GM12878 (cell line): ENCODE data around the gene CSTF2T. TPM values are rescaled to one million over a fixed set of nuclear protein-coding genes. Genes with fewer than 3 reads are reported as not detected.

Experiments used
- ATAC-seq: fragments of 200-7000 bp; cut with Tn5 transposase; 3 replicates; pipeline ENCODE4 v1.9.1; 2020; ENCODE audit warnings: mild to moderate bottlenecking, moderate library complexity
- BruUV-seq: library from RNA; stranded (reverse); fragments of 400-500 nt; replicated peaks from 2 replicates; lab custom pipeline; 2021; lab: Mats Ljungman, UMichigan
- CTCF ChIA-PET: fragments of 300-600 bp; sonication (Branson Sonifier 250); formaldehyde crosslinking; extraction: SDS; loops from one replicate; lab custom pipeline; 2021; ENCODE audit warnings: inconsistent platforms; lab: Yijun Ruan, JAX
- POLR2A ChIA-PET: fragments of 350-600 bp; formaldehyde crosslinking; extraction: SDS; loops from one replicate; lab custom pipeline; 2021; ENCODE audit warnings: inconsistent platforms; lab: Charles Lee
- RAD21 ChIA-PET: fragments of 300-600 bp; sonication (Branson Sonifier 250); formaldehyde crosslinking; loops from one replicate; lab custom pipeline; 2023; ENCODE audit warnings: antibody characterized with exemption; ENCODE audit not compliant: unreplicated experiment; lab: Charles Lee
- SMC1A ChIA-PET: fragments of 300-600 bp; sonication (Branson Sonifier 250); formaldehyde crosslinking; loops from one replicate; lab custom pipeline; 2023; ENCODE audit not compliant: unreplicated experiment, uncharacterized antibody; lab: Charles Lee
- DNase-seq: peaks from one replicate; pipeline ENCODE4 v3.0.0-alpha.2; 2011; ENCODE audit warnings: low read depth, low spot score
- FAIRE-seq: peaks from 3 replicates; lab custom pipeline; 2011; peaks lifted over from hg19 to GRCh38; lab: Jason Lieb, UNC
- H2AFZ ChIP-seq: 2 replicates; pipeline ENCODE4 v1.6.0; 2011; ENCODE audit warnings: low read depth, low read length, control low read depth; ENCODE audit not compliant: control insufficient read depth
- H3K27ac ChIP-seq: 2 replicates; pipeline ENCODE4 v1.5.1; 2011; ENCODE audit warnings: control low read depth; ENCODE audit not compliant: control insufficient read depth, insufficient read depth
- H3K27me3 ChIP-seq, 2 experiments: replicated peaks in 1 of 2; 2 replicates each; pipeline versions ENCODE4 v1.6.0 to v1.6.1; 2011; ENCODE audit warnings: low read length in 1 of 2; ENCODE audit not compliant: control insufficient read depth in 2 of 2, insufficient read depth in 2 of 2
- H3K36me3 ChIP-seq, 2 experiments: 2 replicates each; pipeline ENCODE4 v1.5.1; 2011; ENCODE audit warnings: low read length in 1 of 2; ENCODE audit not compliant: control insufficient read depth in 2 of 2, insufficient read depth in 2 of 2
- H3K4me1 ChIP-seq: 2 replicates; pipeline ENCODE4 v1.6.1; 2011; ENCODE audit warnings: mild to moderate bottlenecking, low read length, moderate library complexity, mixed read lengths; ENCODE audit not compliant: control insufficient read depth, insufficient read depth
- H3K4me2 ChIP-seq: 2 replicates; pipeline ENCODE4 v1.6.0; 2011; ENCODE audit warnings: control low read depth; ENCODE audit not compliant: control insufficient read depth, insufficient read depth
- H3K4me3 ChIP-seq: fragments of 200-600 bp; sonication (generic); 2 replicates; pipeline ENCODE4 v1.5.1; 2016
- H3K79me2 ChIP-seq: 2 replicates; pipeline ENCODE4 v1.6.0; 2011; ENCODE audit warnings: low read length; ENCODE audit not compliant: control insufficient read depth, insufficient read depth
- H3K9ac ChIP-seq: 2 replicates; pipeline ENCODE4 v1.8.0; 2011; ENCODE audit warnings: low read length, control low read depth, mixed read lengths; ENCODE audit not compliant: control insufficient read depth, insufficient read depth
- H3K9me3 ChIP-seq: replicated peaks from 3 replicates; pipeline ENCODE4 v1.5.1; 2011; ENCODE audit warnings: mild to moderate bottlenecking, low read length; ENCODE audit not compliant: control insufficient read depth, insufficient read depth
- H4K20me1 ChIP-seq: 2 replicates; pipeline ENCODE4 v1.6.0; 2011; ENCODE audit not compliant: control insufficient read depth, insufficient read depth
- ATF3 ChIP-seq: IDR thresholded peaks from 2 replicates; pipeline ENCODE4 v1.6.1; 2011; ENCODE audit warnings: low read depth, mild to moderate bottlenecking, low read length, moderate library complexity, borderline replicate concordance; ENCODE audit errors: extremely low read depth
- BCLAF1 ChIP-seq: fragments of 450-650 bp; IDR thresholded peaks from 2 replicates; pipeline ENCODE4 v1.6.1; 2017; ENCODE audit warnings: antibody characterized with exemption, mild to moderate bottlenecking, moderate library complexity
- BRCA1 ChIP-seq: IDR thresholded peaks from 2 replicates; pipeline ENCODE4 v1.6.1; 2011; ENCODE audit warnings: low read depth, low read length, improper control_type of control experiment
- CEBPZ ChIP-seq: fragments of 150-350 bp; IDR thresholded peaks from 2 replicates; pipeline ENCODE4 v1.6.1; 2016; ENCODE audit warnings: low read depth, low read length
- CHD4 ChIP-seq: fragments of 200-600 bp; sonication (generic); IDR thresholded peaks from 2 replicates; pipeline ENCODE4 v1.6.1; 2016; ENCODE audit warnings: mild to moderate bottlenecking
- ESRRA ChIP-seq: IDR thresholded peaks from 2 replicates; pipeline ENCODE4 v1.6.1; 2012; ENCODE audit warnings: mild to moderate bottlenecking, low read length, improper control_type of control experiment
- FOXM1 ChIP-seq: IDR thresholded peaks from 2 replicates; pipeline ENCODE4 v1.6.1; 2012; ENCODE audit warnings: low read depth, mild to moderate bottlenecking, inconsistent platforms, low read length, moderate library complexity
- IRF3 ChIP-seq: fragments of 450-650 bp; IDR thresholded peaks from 2 replicates; pipeline ENCODE4 v1.6.1; 2014; ENCODE audit warnings: mild to moderate bottlenecking
- POU2F2 ChIP-seq: IDR thresholded peaks from 3 replicates; pipeline ENCODE4 v1.6.1; 2011; ENCODE audit warnings: low read depth, mild to moderate bottlenecking, low read length, borderline replicate concordance
- SMC3 ChIP-seq: IDR thresholded peaks from 2 replicates; pipeline ENCODE4 v1.6.1; 2011; ENCODE audit warnings: low read length, improper control_type of control experiment, borderline replicate concordance
- SREBF1 ChIP-seq: IDR thresholded peaks from 2 replicates; pipeline ENCODE4 v1.6.1; 2012; ENCODE audit warnings: mild to moderate bottlenecking, low read length
- WGBS: methylation state at CpG from one replicate; pipeline ENCODE4 v1.1.6; 2016; ENCODE audit warnings: low lambda C conversion rate; ENCODE audit not compliant: insufficient replicate concordance, insufficient coverage; ENCODE audit errors: missing lambda C conversion rate; 5-methylcytosine and 5-hydroxymethylcytosine counted together
- in situ Hi-C: fragments of 300-500 bp; cut with MboI; formaldehyde crosslinking; loops from 9 replicates; pipeline ENCODE4 v1.14.3; 2018; ENCODE audit warnings: mixed read lengths
- intact Hi-C: fragments of 100-400 bp; cut with micrococcal nuclease; formaldehyde crosslinking; loops from one replicate; pipeline ENCODE4 v1.14.2; 2022; ENCODE audit not compliant: unreplicated experiment
- polyA plus RNA-seq, 11 experiments: library from polyadenylated mRNA; depleted of rRNA in 4 of 11; unstranded in 6 of 11; stranded (reverse) in 5 of 11; fragments of >200 nt; fragmentation: Nextera tagmentation in 4 of 11; fragmentation: Illumina TruSeq in 1 of 11; extraction: Ambion mirVana in 4 of 11; extraction: Trizol in 1 of 11; gene quantifications; 1 replicate in 1 of 11; 2 replicates in 10 of 11; pipeline versions ENCODE4 v1.2.1 to v1.2.3, GENCODE V29; 2011 to 2016; ENCODE audit warnings: inconsistent platforms in 2 of 11, missing spikeins in 2 of 11, low read depth in 1 of 11
- total RNA-seq, 4 experiments: library from RNA; depleted of rRNA in 3 of 4; stranded (reverse); fragments of >200 nt in 3 of 4; fragmentation: Illumina TruSeq in 1 of 4; extraction: Trizol in 1 of 4; gene quantifications; 2 replicates each; pipeline versions ENCODE4 v1.2.1 to v1.2.3, GENCODE V29; 2013 to 2021

CSTF2T gene
- total and polyA plus RNA-seq, 10 of the 15 experiments (the other 5 are each of a cell fraction or from before 2014, with no cell fraction given): 6.8 to 23.8 (median 14.3) TPM

- SMC1A ChIA-PET: interaction anchor here (1.1 to 1.6 kb wide), 2 partner anchors 9 to 14 kb away, joined by 3 read pairs; no protein-coding TSS in a partner anchor
- TF ChIP-seq BCLAF1 (no peak), POU2F2 (no peak), CHD4 (no peak), FOXM1 (no peak), IRF3 (no peak), CEBPZ (no peak), BRCA1 (no peak), SMC3 (no peak), ATF3 (no peak), ESRRA (no peak), SREBF1 (no peak)
- TF ChIP-seq, all 136 proteins: peak for 0
- in situ Hi-C loops: no loop called here
- Histone ChIP-seq H3K27me3 (no peaks in the 10 kb centered on the region), H3K79me2 (no peaks in the 10 kb centered on the region), H4K20me1 (no peaks in the 10 kb centered on the region), H3K27ac (no peak overlapping the region), H3K9me3 (no peaks in the 10 kb centered on the region), H3K36me3 (no peaks in the 10 kb centered on the region), H2AFZ (no peak overlapping the region), H3K4me3 (no peak overlapping the region), H3K4me2 (no peak overlapping the region), H3K4me1 (no peaks in the 10 kb centered on the region), H3K9ac (no peak overlapping the region)
- ChIA-PET POLR2A (no interaction called here), RAD21 (interaction anchor here (0.6 to 1.0 kb wide), 2 partner anchors 146 to 278 kb away, joined by 3 read pairs; no protein-coding TSS in a partner anchor), CTCF (interaction anchor here (1.0 kb wide), 1 partner anchor 14 kb away, joined by 3 read pairs; no protein-coding TSS in a partner anchor)
- FAIRE-seq (no peak), ATAC-seq (no peak), DNase-seq (no peak)
- BruUV-seq: no TSS peak
- 0% methylated on average over 1 of the region's 1 CpG for WGBS
- intact Hi-C loops: no loop called here
Observed at GRCh38 chr10:51667678-51668335, 31.6 kb downstream of the CSTF2T start.
